ENCODE data around the gene NCCRP1.

GRCh38 chr19:39190768-39191167, 6.0 kb upstream of the NCCRP1 start:
- TF ChIP-seq EZH2 (IDR thresholded peaks at IDR 0.05) (no peak), EZH2phosphoT487 (IDR thresholded peaks at IDR 0.05) (no peak), CTCF (IDR thresholded peaks at IDR 0.05) (no peak)
